ENCODE measurements around the gene GALNT10. TPM values are rescaled to one million over a fixed set of nuclear protein-coding genes. Genes with fewer than 3 reads are reported as not detected.
A peak's percentile ranks its signal among the peaks of the same experiment; 100 is the strongest.

The GALNT10 gene
- total RNA-seq, 1 donor from 2014 or later, result 11.5 TPM

DNA sequence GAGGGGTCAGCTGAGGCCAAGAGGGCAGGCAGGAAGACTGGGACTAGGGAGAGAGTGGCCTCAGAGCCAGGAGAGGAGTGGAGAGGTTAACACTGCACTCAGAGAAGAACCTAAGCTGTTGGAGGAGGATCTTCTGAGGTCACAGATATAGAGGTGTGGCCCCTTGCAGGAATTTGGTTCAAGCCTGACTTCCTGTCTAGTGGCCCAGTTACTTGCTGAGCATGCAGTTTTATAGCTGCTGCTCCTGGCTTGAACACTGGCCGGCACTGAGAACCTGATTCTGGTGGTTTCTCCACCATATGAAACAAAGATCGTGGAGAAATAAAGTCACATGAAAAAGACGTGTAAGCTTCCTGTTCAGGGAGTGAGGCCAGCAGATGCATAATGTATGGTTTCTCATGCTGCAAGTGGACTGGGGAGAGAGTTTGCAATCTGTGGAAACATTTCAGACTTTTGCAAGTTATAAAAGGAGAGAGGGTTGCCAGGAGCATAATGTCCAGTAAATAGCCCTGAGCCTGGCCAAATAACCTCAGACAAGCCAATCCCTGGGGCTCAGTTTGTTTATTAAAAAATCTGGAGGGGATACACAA lies 82.6 kb downstream of the GALNT10 start:
- H3K9me3 ChIP-seq, result no peaks in the 10 kb centered on the region
- H3K36me3 ChIP-seq, result no peaks in the 10 kb centered on the region
- peaks cover 61% of the 10 kb centered on the region for H3K4me1 ChIP-seq
- TF ChIP-seq CTCF (IDR thresholded peaks at IDR 0.05) (no peak), POLR2AphosphoS5 (IDR thresholded peaks at IDR 0.05; ENCODE audit: insufficient read depth in 1 of 2, low read depth in 1 of 2) (no peak), POLR2A (IDR thresholded peaks at IDR 0.05) (no peak)
- no peak overlapping the region for H3K4me3 ChIP-seq
- intact Hi-C loops (cut with DNase I), result no loop called here
- DNase-seq (ENCODE audit: extremely low spot score in 2 of 2), result peak in 1 of 2 donors; percentile 86
- no peaks in the 10 kb centered on the region for H3K27me3 ChIP-seq
- no peak overlapping the region for H3K27ac ChIP-seq

GRCh38 chr5:154273963-154274827 lies 83.7 kb downstream of the GALNT10 start:
- no peaks in the 10 kb centered on the region for H3K27me3 ChIP-seq
- peaks cover 63% of the 10 kb centered on the region for H3K4me1 ChIP-seq
- H3K4me3 ChIP-seq, result no peak overlapping the region
- H3K27ac ChIP-seq, result no peak overlapping the region
- DNase-seq (ENCODE audit: extremely low spot score in 2 of 2), result peak in 1 of 2 donors; percentile 44
- H3K36me3 ChIP-seq, result no peaks in the 10 kb centered on the region
- intact Hi-C loops (cut with DNase I), result no loop called here
- H3K9me3 ChIP-seq, result no peaks in the 10 kb centered on the region
- TF ChIP-seq POLR2AphosphoS5 (IDR thresholded peaks at IDR 0.05; ENCODE audit: insufficient read depth in 1 of 2, low read depth in 1 of 2), result no peak
- no peak for TF ChIP-seq CTCF (IDR thresholded peaks at IDR 0.05)
- no peak for TF ChIP-seq POLR2A (IDR thresholded peaks at IDR 0.05)

DNA sequence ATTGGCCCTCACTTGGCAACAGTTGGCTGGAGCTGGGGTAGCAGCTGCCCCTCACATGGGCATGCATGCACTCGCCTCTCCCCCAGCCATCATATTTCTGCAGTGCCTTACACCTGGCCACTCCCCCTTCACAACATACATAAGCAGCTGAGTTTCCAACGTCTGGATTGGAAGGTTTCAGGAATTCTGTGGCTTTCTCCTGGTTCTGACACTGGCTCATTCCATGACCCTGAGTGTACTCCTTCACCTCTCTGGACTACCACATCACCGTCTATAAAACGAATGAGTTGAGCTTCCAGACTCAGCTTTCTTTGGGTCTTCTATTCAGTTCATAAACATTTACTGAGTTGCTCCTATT lies 84.3 kb downstream of the GALNT10 start:
- Histone ChIP-seq H3K4me3 (no peak overlapping the region), H3K27me3 (no peaks in the 10 kb centered on the region), H3K9me3 (no peaks in the 10 kb centered on the region), H3K27ac (no peak overlapping the region), H3K4me1 (peaks cover 63% of the 10 kb centered on the region), H3K36me3 (no peaks in the 10 kb centered on the region)
- intact Hi-C loops (cut with DNase I), result no loop called here
- TF ChIP-seq POLR2AphosphoS5 (IDR thresholded peaks at IDR 0.05; ENCODE audit: insufficient read depth in 1 of 2, low read depth in 1 of 2), result no peak
- no peak for TF ChIP-seq POLR2A (IDR thresholded peaks at IDR 0.05)
- TF ChIP-seq CTCF (IDR thresholded peaks at IDR 0.05), result no peak
- peak in 1 of 2 donors; percentile 34 for DNase-seq (ENCODE audit: extremely low spot score in 2 of 2)

GRCh38 chr5:154275566-154275965 lies 85.0 kb downstream of the GALNT10 start:
- peak in 1 of 2 donors; percentile 60 for DNase-seq (ENCODE audit: extremely low spot score in 2 of 2)
- intact Hi-C loops (cut with DNase I), result no loop called here
- no peaks in the 10 kb centered on the region for H3K9me3 ChIP-seq
- H3K4me3 ChIP-seq, result no peak overlapping the region
- H3K27ac ChIP-seq, result no peak overlapping the region
- H3K27me3 ChIP-seq, result no peaks in the 10 kb centered on the region
- H3K4me1 ChIP-seq, result peaks cover 63% of the 10 kb centered on the region
- TF ChIP-seq POLR2AphosphoS5 (IDR thresholded peaks at IDR 0.05; ENCODE audit: insufficient read depth in 1 of 2, low read depth in 1 of 2) (no peak), CTCF (IDR thresholded peaks at IDR 0.05) (no peak), POLR2A (IDR thresholded peaks at IDR 0.05) (no peak)
- H3K36me3 ChIP-seq, result no peaks in the 10 kb centered on the region
